Measurements from ENCODE around the gene CTNNA1. TPM values are rescaled to one million over a fixed set of nuclear protein-coding genes. Genes with fewer than 3 reads are reported as not detected.

The CTNNA1 gene
- total and polyA plus RNA-seq, 2 donors (not counting 3 experiments of a cell fraction or from before 2014, with no cell fraction given), result 156 to 394 TPM

GRCh38 chr5:138829341-138829740, 76.1 kb downstream of the CTNNA1 start:
- no peak overlapping the region for H2AFZ ChIP-seq (ENCODE audit: low read depth, low read length)
- no peak for TF ChIP-seq FOS (IDR thresholded peaks at IDR 0.05; ENCODE audit: borderline replicate concordance, insufficient read depth, low read length)
- no peak for TF ChIP-seq GATA2 (IDR thresholded peaks at IDR 0.05; ENCODE audit: insufficient read depth, insufficient read length, low read depth, low read length)
- no peak for TF ChIP-seq CTCF (IDR thresholded peaks at IDR 0.05; ENCODE audit: extremely low read depth in 1 of 2, insufficient read depth in 1 of 2, low read depth in 1 of 2, low read length in 2 of 2)
- no peak for TF ChIP-seq EZH2 (IDR thresholded peaks at IDR 0.05; ENCODE audit: borderline replicate concordance, low read depth, low read length, severe bottlenecking)
- TF ChIP-seq POLR2A (IDR thresholded peaks at IDR 0.05; ENCODE audit: low read depth, low read length), result no peak
- no peak for TF ChIP-seq MYC (IDR thresholded peaks at IDR 0.05; ENCODE audit: low read depth, low read length)
- no peaks in the 10 kb centered on the region for H3K27me3 ChIP-seq (ENCODE audit: control insufficient read depth in 2 of 2, insufficient read depth in 2 of 2, low read length in 2 of 2)
- H3K79me2 ChIP-seq (ENCODE audit: control insufficient read depth, insufficient read depth, low read length), result peaks cover 70% of the 10 kb centered on the region
- H3K4me2 ChIP-seq (ENCODE audit: insufficient read depth, low read length), result no peak overlapping the region
- no peaks in the 10 kb centered on the region for H3K9me3 ChIP-seq (replicated peaks; ENCODE audit: control insufficient read depth, insufficient read depth, low read length)
- H3K9me1 ChIP-seq (replicated peaks; ENCODE audit: control insufficient read depth, extremely low read depth, insufficient read depth, low read length), result no peaks in the 10 kb centered on the region
- peaks cover 2% of the 10 kb centered on the region for H3K4me1 ChIP-seq (ENCODE audit: control insufficient read depth, extremely low read depth, insufficient read depth, low read length)
- ChIA-PET POLR2A (no interaction called here), CTCF (no interaction called here)
- DNase-seq (ENCODE audit: low read depth, low spot score) (no peak), FAIRE-seq (no peak)
- no peak overlapping the region for H3K4me3 ChIP-seq (replicated peaks in 1 of 3; ENCODE audit: insufficient read depth in 1 of 3, low read depth in 1 of 3, low read length in 3 of 3)
- H4K20me1 ChIP-seq (replicated peaks; ENCODE audit: control insufficient read depth, extremely low read depth, insufficient read depth, low read length), result peaks cover 2% of the 10 kb centered on the region
- intact Hi-C loops (cut with micrococcal nuclease) (no loop called here), dilution Hi-C loops (cut with MboI; ENCODE audit: extremely low pct_ligation_motif_present, low sequenced_read_pairs) (no loop called here)
- no TSS peak for BruUV-seq (replicated peaks)
- H3K27ac ChIP-seq (ENCODE audit: insufficient read depth, low read depth, low read length), result no peak overlapping the region
- H3K9ac ChIP-seq (replicated peaks; ENCODE audit: extremely low read depth, insufficient read depth, low read length), result no peak overlapping the region
- peaks cover 6 to 23% of the 10 kb centered on the region in 2 experiments for H3K36me3 ChIP-seq (ENCODE audit: control insufficient read depth in 2 of 2, extremely low read depth in 1 of 2, insufficient read depth in 2 of 2, low read length in 2 of 2)

- no peak for DNase-seq (ENCODE audit: low read depth, low spot score)
- Histone ChIP-seq H3K79me2 (ENCODE audit: control insufficient read depth, insufficient read depth, low read length) (peaks cover 78% of the 10 kb centered on the region), H4K20me1 (replicated peaks; ENCODE audit: control insufficient read depth, extremely low read depth, insufficient read depth, low read length) (no peaks in the 10 kb centered on the region), H3K4me3 (replicated peaks in 1 of 3; ENCODE audit: insufficient read depth in 1 of 3, low read depth in 1 of 3, low read length in 3 of 3) (no peak overlapping the region), H3K9me3 (replicated peaks; ENCODE audit: control insufficient read depth, insufficient read depth, low read length) (no peaks in the 10 kb centered on the region), H3K27me3 (ENCODE audit: control insufficient read depth in 2 of 2, insufficient read depth in 2 of 2, low read length in 2 of 2) (no peaks in the 10 kb centered on the region), H3K36me3 (ENCODE audit: control insufficient read depth in 2 of 2, extremely low read depth in 1 of 2, insufficient read depth in 2 of 2, low read length in 2 of 2) (peaks cover 6 to 18% of the 10 kb centered on the region in 2 experiments), H3K4me1 (ENCODE audit: control insufficient read depth, extremely low read depth, insufficient read depth, low read length) (no peaks in the 10 kb centered on the region), H2AFZ (ENCODE audit: low read depth, low read length) (no peak overlapping the region), H3K4me2 (ENCODE audit: insufficient read depth, low read length) (no peak overlapping the region), H3K9me1 (replicated peaks; ENCODE audit: control insufficient read depth, extremely low read depth, insufficient read depth, low read length) (no peaks in the 10 kb centered on the region), H3K27ac (ENCODE audit: insufficient read depth, low read depth, low read length) (no peak overlapping the region), H3K9ac (replicated peaks; ENCODE audit: extremely low read depth, insufficient read depth, low read length) (no peak overlapping the region)
- FAIRE-seq, result no peak
- dilution Hi-C loops (cut with MboI; ENCODE audit: extremely low pct_ligation_motif_present, low sequenced_read_pairs), result no loop called here
- no peak for TF ChIP-seq EZH2 (IDR thresholded peaks at IDR 0.05; ENCODE audit: borderline replicate concordance, low read depth, low read length, severe bottlenecking)
- TF ChIP-seq MAX (IDR thresholded peaks at IDR 0.05; ENCODE audit: insufficient read depth, insufficient read length), result no peak
- no peak for TF ChIP-seq MYC (IDR thresholded peaks at IDR 0.05; ENCODE audit: low read depth, low read length)
- no peak for TF ChIP-seq FOS (IDR thresholded peaks at IDR 0.05; ENCODE audit: borderline replicate concordance, insufficient read depth, low read length)
- TF ChIP-seq JUN (IDR thresholded peaks at IDR 0.05; ENCODE audit: borderline replicate concordance, insufficient read depth, insufficient read length, low read depth), result no peak
- no peak for TF ChIP-seq CTCF (IDR thresholded peaks at IDR 0.05; ENCODE audit: extremely low read depth in 1 of 2, insufficient read depth in 1 of 2, low read depth in 1 of 2, low read length in 2 of 2)
- TF ChIP-seq POLR2AphosphoS5 (IDR thresholded peaks at IDR 0.05; ENCODE audit: insufficient read depth, low read depth, low read length), result no peak
- no peak for TF ChIP-seq GATA2 (IDR thresholded peaks at IDR 0.05; ENCODE audit: insufficient read depth, insufficient read length, low read depth, low read length)
- TF ChIP-seq POLR2A (IDR thresholded peaks at IDR 0.05; ENCODE audit: low read depth, low read length), result no peak
- ChIA-PET POLR2A (no interaction called here), CTCF (no interaction called here)
- intact Hi-C loops (cut with micrococcal nuclease), result no loop called here
- no TSS peak for BruUV-seq (replicated peaks)
Measured at GRCh38 chr5:138831703-138832102, 78.5 kb downstream of the CTNNA1 start.

All from endothelial cell of umbilical vein (primary cell).